Measurements from ENCODE around the gene HOXD8. TPM values are rescaled to one million over a fixed set of nuclear protein-coding genes. Genes with fewer than 3 reads are reported as not detected.
A peak's percentile ranks its signal among the peaks of the same experiment; 100 is the strongest.

Gene HOXD8
- total RNA-seq, 1 donor from 2014 or later, result not detected

DNA sequence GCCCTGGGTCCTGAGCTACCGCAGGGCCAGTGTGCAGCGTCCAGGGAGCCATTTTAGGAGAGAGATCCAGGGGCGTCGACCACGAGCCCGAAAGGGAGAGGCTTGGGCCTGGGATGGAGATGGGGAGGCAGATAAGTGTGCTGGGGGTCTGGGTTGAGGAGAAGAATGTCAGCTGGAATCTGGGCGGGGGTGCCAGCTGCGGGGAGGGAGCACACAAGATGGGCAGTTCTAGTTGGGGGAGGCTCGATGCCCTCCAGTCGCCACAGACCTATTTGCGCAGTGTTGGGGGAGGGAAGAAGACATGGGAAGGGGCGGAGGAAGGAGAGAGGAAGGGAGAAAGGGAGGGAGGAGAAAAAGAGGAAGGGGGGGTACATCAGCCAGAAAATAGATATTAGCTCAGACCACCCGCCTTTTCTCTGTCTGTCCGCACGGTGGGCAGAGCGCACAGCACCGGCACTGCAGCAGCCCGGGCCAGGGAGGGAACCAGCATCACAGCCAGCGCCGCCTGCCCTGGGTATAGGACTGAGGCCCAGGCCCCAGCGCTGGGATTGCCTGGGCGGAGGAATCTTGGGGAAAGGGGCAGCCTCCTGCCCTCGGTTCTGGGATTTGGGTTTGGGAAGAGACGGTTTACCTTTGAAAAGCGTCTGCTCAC lies 24.3 kb upstream of the HOXD8 start:
- Mint-ChIP-seq H3K4me3 (no peak overlapping the region), H3K36me3 (no peaks in the 10 kb centered on the region), H3K27ac (no peak overlapping the region), H3K9me3 (peaks cover 13% of the 10 kb centered on the region), H3K27me3 (ENCODE audit: insufficient read depth, low read depth) (peaks cover 88% of the 10 kb centered on the region), H3K4me1 (peaks cover 15% of the 10 kb centered on the region)
- H2AFZ ChIP-seq (replicated peaks), result no peak overlapping the region
- no peak overlapping the region for H3K4me2 ChIP-seq
- no peaks in the 10 kb centered on the region for H3K9me3 ChIP-seq (ENCODE audit: low read depth)
- DNase-seq (ENCODE audit: low spot score), result no peak
- H3K4me3 ChIP-seq, result no peak overlapping the region
- H3K36me3 ChIP-seq, result no peaks in the 10 kb centered on the region
- no peak overlapping the region for H3K27ac ChIP-seq
- H3K4me1 ChIP-seq, result no peaks in the 10 kb centered on the region
- TF ChIP-seq EZH2phosphoT487 (IDR thresholded peaks at IDR 0.05) (peak; percentile 85), EZH2 (IDR thresholded peaks at IDR 0.05) (peak; percentile 92)
- TF ChIP-seq, protein P1, sequence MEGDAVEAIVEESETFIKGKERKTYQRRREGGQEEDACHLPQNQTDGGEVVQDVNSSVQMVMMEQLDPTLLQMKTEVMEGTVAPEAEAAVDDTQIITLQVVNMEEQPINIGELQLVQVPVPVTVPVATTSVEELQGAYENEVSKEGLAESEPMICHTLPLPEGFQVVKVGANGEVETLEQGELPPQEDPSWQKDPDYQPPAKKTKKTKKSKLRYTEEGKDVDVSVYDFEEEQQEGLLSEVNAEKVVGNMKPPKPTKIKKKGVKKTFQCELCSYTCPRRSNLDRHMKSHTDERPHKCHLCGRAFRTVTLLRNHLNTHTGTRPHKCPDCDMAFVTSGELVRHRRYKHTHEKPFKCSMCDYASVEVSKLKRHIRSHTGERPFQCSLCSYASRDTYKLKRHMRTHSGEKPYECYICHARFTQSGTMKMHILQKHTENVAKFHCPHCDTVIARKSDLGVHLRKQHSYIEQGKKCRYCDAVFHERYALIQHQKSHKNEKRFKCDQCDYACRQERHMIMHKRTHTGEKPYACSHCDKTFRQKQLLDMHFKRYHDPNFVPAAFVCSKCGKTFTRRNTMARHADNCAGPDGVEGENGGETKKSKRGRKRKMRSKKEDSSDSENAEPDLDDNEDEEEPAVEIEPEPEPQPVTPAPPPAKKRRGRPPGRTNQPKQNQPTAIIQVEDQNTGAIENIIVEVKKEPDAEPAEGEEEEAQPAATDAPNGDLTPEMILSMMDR (IDR thresholded peaks at IDR 0.05), result no peak
- H3K27me3 ChIP-seq, result peaks cover 100% of the 10 kb centered on the region
- H3F3A ChIP-seq (ENCODE audit: low read depth), result no peaks in the 10 kb centered on the region
- peaks cover 96% of the 10 kb centered on the region for H4K20me1 ChIP-seq (ENCODE audit: low read depth)
- no peak overlapping the region for H3K9ac ChIP-seq
- no peaks in the 10 kb centered on the region for H3K79me2 ChIP-seq (ENCODE audit: low read depth)

DNA sequence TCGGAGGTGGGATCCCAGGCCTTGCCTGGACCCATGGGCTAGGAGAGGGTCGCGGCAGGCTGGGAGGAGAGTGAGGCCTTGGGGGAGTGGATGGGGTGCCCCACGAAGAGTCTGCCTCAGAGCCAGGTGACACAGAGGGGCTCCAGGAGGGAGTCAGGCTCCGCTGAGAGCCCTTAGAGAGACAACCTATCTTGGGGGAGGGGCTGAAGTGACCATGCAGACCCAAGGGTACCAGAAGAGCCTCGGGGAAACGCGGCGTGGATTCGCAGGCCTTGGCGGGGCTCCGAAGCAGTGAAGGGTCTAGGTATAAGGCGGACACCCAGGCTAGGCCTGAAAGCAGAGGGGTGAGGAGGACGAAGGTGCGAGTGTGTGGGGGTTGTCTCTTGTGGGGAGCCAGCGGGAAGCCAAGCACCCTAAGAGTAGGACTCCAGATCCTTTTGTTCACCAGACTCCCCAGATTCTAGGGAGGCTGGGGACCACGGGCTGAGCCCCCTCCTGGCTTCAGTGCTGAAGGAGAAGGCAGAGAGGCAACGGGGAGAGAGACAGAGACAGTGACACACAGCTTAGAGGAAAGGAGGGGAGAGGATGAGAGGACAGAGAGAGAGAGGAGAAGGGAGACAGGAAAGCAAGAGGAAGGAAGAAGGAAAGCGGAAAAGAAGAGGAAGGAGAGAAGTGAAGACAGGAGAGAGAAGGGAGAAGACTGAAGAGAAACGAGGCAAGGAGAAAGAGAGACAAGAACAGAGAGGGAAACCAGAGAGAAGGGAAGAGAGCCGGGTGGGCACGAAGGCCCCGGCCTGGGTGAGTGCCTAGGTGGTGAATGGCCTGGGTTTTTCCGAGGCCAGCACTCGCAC lies 23.6 kb upstream of the HOXD8 start:
- no peak overlapping the region for H3K27ac Mint-ChIP-seq
- H3K4me2 ChIP-seq, result peak overlapping the region; percentile 62
- peaks cover 100% of the 10 kb centered on the region for H3K27me3 ChIP-seq
- H3K36me3 Mint-ChIP-seq, result no peaks in the 10 kb centered on the region
- peaks cover 87% of the 10 kb centered on the region for H3K27me3 Mint-ChIP-seq (ENCODE audit: insufficient read depth, low read depth)
- no peaks in the 10 kb centered on the region for H3F3A ChIP-seq (ENCODE audit: low read depth)
- no peaks in the 10 kb centered on the region for H3K36me3 ChIP-seq
- H3K27ac ChIP-seq, result no peak overlapping the region
- H2AFZ ChIP-seq (replicated peaks), result no peak overlapping the region
- peaks cover 15% of the 10 kb centered on the region for H3K4me1 Mint-ChIP-seq
- H3K79me2 ChIP-seq (ENCODE audit: low read depth), result no peaks in the 10 kb centered on the region
- no peak for TF ChIP-seq EZH2 (IDR thresholded peaks at IDR 0.05)
- TF ChIP-seq, protein P1 (IDR thresholded peaks at IDR 0.05), result no peak
- no peak for TF ChIP-seq EZH2phosphoT487 (IDR thresholded peaks at IDR 0.05)
- H3K4me3 Mint-ChIP-seq, result peak overlapping the region; percentile 65
- H3K4me1 ChIP-seq, result no peaks in the 10 kb centered on the region
- H3K9me3 ChIP-seq (ENCODE audit: low read depth), result no peaks in the 10 kb centered on the region
- DNase-seq (ENCODE audit: low spot score), result no peak
- peaks cover 13% of the 10 kb centered on the region for H3K9me3 Mint-ChIP-seq
- no peak overlapping the region for H3K4me3 ChIP-seq
- H3K9ac ChIP-seq, result no peak overlapping the region
- H4K20me1 ChIP-seq (ENCODE audit: low read depth), result peaks cover 96% of the 10 kb centered on the region

DNA sequence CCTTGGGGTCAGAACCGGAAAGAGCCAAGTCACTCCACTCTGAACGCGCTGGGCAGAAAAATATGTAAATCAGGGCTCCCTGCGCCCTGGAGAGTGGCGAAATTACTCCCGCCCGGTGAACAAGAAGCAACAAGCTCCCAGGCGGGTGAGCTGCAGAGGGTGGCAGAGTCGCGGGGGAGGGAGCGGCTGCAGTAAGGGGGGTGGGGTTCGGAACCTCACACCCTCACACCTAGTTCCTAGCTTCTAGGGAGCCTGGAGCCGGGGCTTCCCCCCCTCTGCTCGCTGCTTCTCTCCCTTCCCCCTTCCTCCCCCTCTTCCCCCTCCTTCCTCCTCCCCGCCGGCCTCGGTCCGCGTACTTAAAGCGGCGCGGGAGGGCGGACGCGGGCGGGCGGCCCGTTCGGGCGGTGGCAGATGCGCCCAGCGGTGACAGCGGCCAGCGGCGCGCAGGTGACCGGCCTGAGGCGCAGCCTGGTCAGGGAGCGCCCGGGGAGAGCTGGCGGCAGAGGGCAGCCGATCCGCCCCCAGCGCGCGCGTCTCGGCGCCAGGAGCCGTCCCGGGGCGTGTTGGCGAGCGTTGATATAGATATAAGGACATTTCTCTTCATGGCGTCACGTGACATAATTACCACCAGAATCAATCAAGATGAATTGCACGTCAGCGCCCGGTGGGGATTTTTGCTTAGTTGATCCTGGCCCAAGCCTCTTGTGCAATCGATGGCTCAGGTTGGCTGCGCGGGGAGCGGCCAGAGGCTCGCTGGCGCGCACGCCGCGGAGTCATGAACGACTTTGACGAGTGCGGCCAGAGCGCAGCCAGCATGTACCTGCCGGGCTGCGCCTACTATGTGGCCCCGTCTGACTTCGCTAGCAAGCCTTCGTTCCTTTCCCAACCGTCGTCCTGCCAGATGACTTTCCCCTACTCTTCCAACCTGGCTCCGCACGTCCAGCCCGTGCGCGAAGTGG lies 22.6 kb upstream of the HOXD8 start, which contains the start of gene HOXD11:
Gene HOXD11 (plus strand): TSS at position 700 of the 959 bp plus-strand sequence. CDS start 76 bp downstream, at position 776.
- peak within 1 kb of the TSS; percentile 71 for H3K4me3 Mint-ChIP-seq
- Histone ChIP-seq H3K4me2 (peak within 1 kb of the TSS; percentile 62), H2AFZ (replicated peaks) (no peak within 1 kb of the TSS), H3K27me3 (peaks cover 100% of the 10 kb centered on the region), H3K9me3 (ENCODE audit: low read depth) (no peaks in the 10 kb centered on the region), H3K4me1 (no peaks in the 10 kb centered on the region), H3K27ac (no peak within 1 kb of the TSS), H3F3A (ENCODE audit: low read depth) (no peaks in the 10 kb centered on the region), H3K79me2 (ENCODE audit: low read depth) (no peaks in the 10 kb centered on the region), H3K36me3 (no peaks in the 10 kb centered on the region), H4K20me1 (ENCODE audit: low read depth) (peaks cover 96% of the 10 kb centered on the region), H3K4me3 (peak within 1 kb of the TSS; percentile 14), H3K9ac (no peak within 1 kb of the TSS)
- H3K27me3 Mint-ChIP-seq (ENCODE audit: insufficient read depth, low read depth), result peaks cover 87% of the 10 kb centered on the region
- no peak within 1 kb of the TSS for H3K27ac Mint-ChIP-seq
- peaks cover 15% of the 10 kb centered on the region for H3K4me1 Mint-ChIP-seq
- H3K9me3 Mint-ChIP-seq, result peaks cover 13% of the 10 kb centered on the region
- TF ChIP-seq EZH2phosphoT487 (IDR thresholded peaks at IDR 0.05), result peak; percentile 84
- peak; percentile 91 for TF ChIP-seq EZH2 (IDR thresholded peaks at IDR 0.05)
- TF ChIP-seq, protein P1 (IDR thresholded peaks at IDR 0.05), result no peak
- DNase-seq (ENCODE audit: low spot score), result peak; percentile 65
- no peaks in the 10 kb centered on the region for H3K36me3 Mint-ChIP-seq

Data from neural progenitor cell (in vitro differentiated cells).